DOHH2 (cell line): Measurements from ENCODE around the gene CD47.

Experiments used
- EZH2phosphoT487 ChIP-seq: fragments of 200-600 bp; sonication (generic); IDR thresholded peaks from 2 replicates; pipeline ENCODE4 v1.6.1; 2017; ENCODE audit warnings: borderline replicate concordance, mild to moderate bottlenecking, antibody characterized with exemption, low read length, moderate library complexity, mixed read lengths
- TF ChIP-seq, protein P1 (sequence below): fragments of 200-600 bp; sonication (generic); IDR thresholded peaks from one replicate; pipeline ENCODE4 v1.5.1; 2014; ENCODE audit warnings: antibody characterized with exemption, mild to moderate bottlenecking, low read depth, low read length; ENCODE audit not compliant: poor library complexity, severe bottlenecking

GRCh38 chr3:108110934-108111333, 20.1 kb upstream of the CD47 start:
- TF ChIP-seq, protein P1, sequence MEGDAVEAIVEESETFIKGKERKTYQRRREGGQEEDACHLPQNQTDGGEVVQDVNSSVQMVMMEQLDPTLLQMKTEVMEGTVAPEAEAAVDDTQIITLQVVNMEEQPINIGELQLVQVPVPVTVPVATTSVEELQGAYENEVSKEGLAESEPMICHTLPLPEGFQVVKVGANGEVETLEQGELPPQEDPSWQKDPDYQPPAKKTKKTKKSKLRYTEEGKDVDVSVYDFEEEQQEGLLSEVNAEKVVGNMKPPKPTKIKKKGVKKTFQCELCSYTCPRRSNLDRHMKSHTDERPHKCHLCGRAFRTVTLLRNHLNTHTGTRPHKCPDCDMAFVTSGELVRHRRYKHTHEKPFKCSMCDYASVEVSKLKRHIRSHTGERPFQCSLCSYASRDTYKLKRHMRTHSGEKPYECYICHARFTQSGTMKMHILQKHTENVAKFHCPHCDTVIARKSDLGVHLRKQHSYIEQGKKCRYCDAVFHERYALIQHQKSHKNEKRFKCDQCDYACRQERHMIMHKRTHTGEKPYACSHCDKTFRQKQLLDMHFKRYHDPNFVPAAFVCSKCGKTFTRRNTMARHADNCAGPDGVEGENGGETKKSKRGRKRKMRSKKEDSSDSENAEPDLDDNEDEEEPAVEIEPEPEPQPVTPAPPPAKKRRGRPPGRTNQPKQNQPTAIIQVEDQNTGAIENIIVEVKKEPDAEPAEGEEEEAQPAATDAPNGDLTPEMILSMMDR, result no peak
- no peak for TF ChIP-seq EZH2phosphoT487
